Effector memory CD8-positive, alpha-beta T cell (primary cell): ENCODE results near the gene SERINC4.
"Not testable (repeated sequence)": the region's sequence is repeated elsewhere in the genome, so short reads cannot be mapped to it uniquely, and the experiment has no call there.

ENCODE experiments used
- ATAC-seq: fragments of 150-1000 bp; cut with Tn5 transposase; replicated peaks from 2 replicates; pipeline ENCODE4 v1.10.0; 2021; ENCODE audit warnings: mild to moderate bottlenecking, moderate library complexity
- DNase-seq, 3 experiments: peaks; one replicate each; pipeline ENCODE4 v3.0.0; 2021
- H3K27ac Mint-ChIP-seq, 2 donors: one replicate each; pipeline ENCODE4 v1.8.0; 2022; ENCODE audit warnings: mild to moderate bottlenecking in 2 of 2, mixed read lengths in 2 of 2, moderate library complexity in 2 of 2
- H3K27me3 Mint-ChIP-seq, 2 donors: one replicate each; pipeline ENCODE4 v1.8.0; 2022; ENCODE audit warnings: mixed read lengths in 2 of 2
- H3K36me3 Mint-ChIP-seq: one replicate; pipeline ENCODE4 v1.8.0; 2022; ENCODE audit warnings: mild to moderate bottlenecking, moderate library complexity, mixed read lengths; ENCODE audit not compliant: insufficient read depth
- H3K4me1 Mint-ChIP-seq, 2 donors: one replicate each; pipeline ENCODE4 v1.8.0; 2022; ENCODE audit warnings: low read depth in 2 of 2, mixed read lengths in 2 of 2
- H3K4me3 Mint-ChIP-seq, 2 donors: one replicate each; pipeline ENCODE4 v1.8.0; 2022; ENCODE audit warnings: mild to moderate bottlenecking in 2 of 2, mixed read lengths in 2 of 2, moderate library complexity in 2 of 2
- H3K9me3 Mint-ChIP-seq, 2 donors: one replicate each; pipeline ENCODE4 v1.8.0; 2022; ENCODE audit warnings: mixed read lengths in 2 of 2

Gene SERINC4

DNA sequence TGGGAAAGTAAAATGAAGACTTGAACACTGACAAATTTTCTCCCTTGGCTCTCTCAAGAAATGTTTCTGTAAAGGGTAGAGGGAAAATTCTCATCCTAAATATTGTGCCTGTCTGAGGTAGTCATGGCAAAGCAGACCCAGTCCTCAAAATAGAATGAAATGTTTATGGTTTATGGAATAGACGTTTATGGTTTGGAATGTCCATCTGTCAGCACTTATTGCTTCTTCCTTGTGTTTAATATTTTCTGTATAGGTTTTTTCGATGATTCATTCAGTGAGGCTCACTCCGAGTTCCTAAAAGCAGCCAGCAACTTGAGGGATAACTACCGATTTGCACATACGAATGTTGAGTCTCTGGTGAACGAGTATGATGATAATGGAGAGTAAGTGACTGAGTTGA lies 37.2 kb downstream of the SERINC4 start:
- DNase-seq: no peak
- ATAC-seq: no peak
- Mint-ChIP-seq H3K27me3 (no peaks in the 10 kb centered on the region), H3K4me3 (no peak overlapping the region), H3K4me1 (peaks cover 0 to 9% of the 10 kb centered on the region in 2 donors), H3K27ac (peak overlapping the region in 1 of 2 donors; percentile 57), H3K36me3 (peaks cover 100% of the 10 kb centered on the region), H3K9me3 (no peaks in the 10 kb centered on the region)

DNA sequence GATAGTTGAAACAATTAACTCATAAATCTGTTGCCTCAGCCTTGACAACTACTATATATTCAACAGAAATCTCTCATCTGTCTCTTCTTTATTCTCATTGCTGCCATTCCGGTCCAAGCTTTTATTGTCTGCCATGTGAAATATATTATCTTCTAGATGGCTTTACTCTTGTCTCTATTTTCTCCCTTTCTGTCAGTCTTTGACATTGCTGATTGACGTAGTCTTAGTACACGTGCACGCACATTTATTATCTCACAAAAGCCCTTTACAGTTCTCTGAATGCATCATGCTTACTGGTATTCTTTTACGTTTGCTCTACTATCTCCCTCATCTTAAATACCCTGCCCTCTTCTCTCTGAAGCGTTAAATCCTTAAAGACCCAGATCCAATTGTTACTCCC lies 48.1 kb downstream of the SERINC4 start:
- Mint-ChIP-seq H3K4me1 (peaks cover 33 to 54% of the 10 kb centered on the region in 2 donors), H3K27me3 (no peaks in the 10 kb centered on the region), H3K36me3 (peaks cover 68% of the 10 kb centered on the region), H3K9me3 (no peaks in the 10 kb centered on the region), H3K27ac (peak overlapping the region in 1 of 2 donors; percentile 50), H3K4me3 (peak overlapping the region; percentile 0 to 68)
- ATAC-seq: no peak
- no peak for DNase-seq

DNA sequence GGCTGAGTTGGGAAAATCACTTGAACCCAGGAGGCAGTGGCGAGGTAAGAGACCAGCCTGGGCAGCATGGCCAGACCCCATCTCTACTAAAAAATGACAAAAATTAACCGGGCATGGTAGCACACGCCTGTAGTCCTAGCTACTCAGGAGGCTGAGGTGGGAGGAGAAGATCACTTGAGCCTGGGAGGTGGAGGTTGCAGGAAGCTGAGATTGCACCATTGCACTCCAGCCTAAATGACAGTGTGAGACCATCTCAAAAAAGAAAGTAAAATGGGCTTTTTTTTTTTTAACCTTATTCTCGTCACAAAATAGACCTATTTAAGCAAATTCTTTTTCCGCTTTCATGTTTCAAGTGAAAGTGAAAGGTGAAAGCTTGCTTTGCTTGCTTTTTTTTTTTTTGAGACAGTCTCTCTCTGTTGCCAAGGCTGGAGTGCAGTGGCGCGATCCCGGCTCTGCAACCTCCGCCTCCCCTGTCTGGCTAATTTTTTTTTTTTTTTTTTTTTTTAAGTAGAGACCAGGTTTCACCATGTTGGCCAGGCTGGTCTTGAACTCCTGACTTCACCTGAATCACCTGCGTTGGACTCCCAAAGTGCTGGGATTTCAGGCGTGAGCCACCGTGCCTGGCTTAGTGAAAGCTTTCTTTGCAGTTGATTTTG lies 50.2 kb downstream of the SERINC4 start:
- Mint-ChIP-seq H3K27ac (peak overlapping the region; percentile 81 to 97), H3K36me3 (peaks cover 63% of the 10 kb centered on the region), H3K4me1 (peaks cover 38 to 55% of the 10 kb centered on the region in 2 donors), H3K4me3 (peak overlapping the region; percentile 68 to 78), H3K9me3 (no peaks in the 10 kb centered on the region), H3K27me3 (no peaks in the 10 kb centered on the region)
- ATAC-seq (peak; percentile 62), DNase-seq (peak; percentile 28 to 38 (median 36))

DNA sequence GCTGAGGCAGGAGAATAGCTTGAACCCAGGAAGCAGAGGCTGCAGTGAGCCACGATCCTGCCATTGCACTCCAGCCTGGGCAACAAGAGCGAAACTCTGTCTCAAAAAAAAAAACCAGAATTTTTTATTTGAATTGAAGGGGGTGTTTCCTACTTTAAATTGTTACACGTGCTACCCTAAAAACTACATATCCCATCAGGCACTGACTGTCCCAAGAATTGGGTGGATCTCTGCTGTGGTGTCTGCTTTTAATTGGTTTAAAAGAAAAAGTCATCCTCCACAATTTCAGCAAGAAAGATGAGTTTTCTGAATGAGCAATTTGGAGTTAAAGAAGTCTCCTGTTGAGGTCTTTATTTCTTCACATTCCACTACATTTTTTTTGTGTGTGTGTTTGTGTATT lies 51.6 kb downstream of the SERINC4 start:
- no peaks in the 10 kb centered on the region for H3K27me3 Mint-ChIP-seq
- H3K4me1 Mint-ChIP-seq: peaks cover 37 to 46% of the 10 kb centered on the region in 2 donors
- DNase-seq (peak in 1 of 3 experiments; percentile 9), ATAC-seq (peak; percentile 13)
- H3K4me3 Mint-ChIP-seq: peak overlapping the region; percentile 90 to 92
- no peaks in the 10 kb centered on the region for H3K9me3 Mint-ChIP-seq
- H3K27ac Mint-ChIP-seq: peak overlapping the region; percentile 97
- peaks cover 48% of the 10 kb centered on the region for H3K36me3 Mint-ChIP-seq

DNA sequence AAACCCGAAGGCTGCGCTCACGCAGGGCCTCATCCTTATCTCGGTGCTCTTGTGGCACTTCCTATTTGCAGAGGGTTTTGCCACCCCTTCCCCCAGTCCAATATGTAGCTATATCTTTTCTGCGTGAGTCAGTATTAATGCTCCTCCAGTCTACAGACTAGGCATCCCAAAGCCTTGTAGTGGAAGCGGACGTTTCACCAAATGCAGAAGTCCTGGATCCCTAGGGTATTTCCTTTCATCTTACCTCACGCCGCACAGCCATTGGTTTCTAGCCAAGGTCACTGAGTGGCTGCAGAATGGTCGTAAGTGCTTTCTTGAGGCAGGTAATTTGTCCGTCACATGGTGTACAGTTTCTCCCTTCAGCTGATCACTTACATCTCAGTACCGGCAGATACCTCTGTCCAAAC lies 53.1 kb downstream of the SERINC4 start:
- not testable (repeated sequence) for H3K9me3 Mint-ChIP-seq, DNase-seq, H3K27me3 Mint-ChIP-seq
- Mint-ChIP-seq H3K27ac (peak overlapping the region; percentile 97), H3K36me3 (peaks cover 40% of the 10 kb centered on the region), H3K4me3 (peak overlapping the region; percentile 90 to 92), H3K4me1 (peaks cover 33% of the 10 kb centered on the region in 2 donors)
- peak; percentile 29 for ATAC-seq

DNA sequence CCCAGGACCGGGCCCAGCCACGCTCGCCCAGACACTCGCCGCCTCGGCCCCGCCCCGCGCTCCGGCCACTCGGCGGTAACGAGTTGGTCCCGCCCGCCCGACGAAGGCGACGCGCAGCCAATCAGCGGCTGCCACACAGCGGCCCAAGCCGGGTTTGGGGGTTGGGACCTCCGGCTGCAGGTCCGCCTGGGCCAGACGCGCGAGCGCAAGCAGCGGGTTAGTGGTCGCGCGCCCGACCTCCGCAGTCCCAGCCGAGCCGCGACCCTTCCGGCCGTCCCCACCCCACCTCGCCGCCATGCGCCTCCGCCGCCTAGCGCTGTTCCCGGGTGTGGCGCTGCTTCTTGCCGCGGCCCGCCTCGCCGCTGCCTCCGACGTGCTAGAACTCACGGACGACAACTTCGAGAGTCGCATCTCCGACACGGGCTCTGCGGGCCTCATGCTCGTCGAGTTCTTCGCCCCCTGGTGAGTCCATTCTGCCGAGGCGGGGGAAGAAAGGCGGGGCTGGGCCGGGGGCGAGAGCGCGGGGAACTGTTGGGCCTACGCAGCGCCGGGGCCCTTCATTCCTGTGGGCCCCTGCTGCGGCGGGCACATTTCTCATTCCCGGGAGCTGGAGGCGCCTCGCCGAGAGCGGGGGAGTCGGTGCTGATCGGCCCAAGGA lies 53.6 kb downstream of the SERINC4 start, which contains the start of gene PDIA3:
PDIA3 (plus strand) TSS at position 194 of the 658 bp plus-strand sequence; CDS start at position 296, 102 bp downstream.
- ATAC-seq: peak; percentile 70

More for the DNA sequence above, 53.6 kb downstream of the SERINC4 start, which contains the start of gene PDIA3:
- Mint-ChIP-seq H3K27ac (peak within 1 kb of the TSS; percentile 97), H3K4me3 (peak within 1 kb of the TSS; percentile 90 to 92), H3K36me3 (peaks cover 40% of the 10 kb centered on the region), H3K4me1 (peaks cover 28 to 29% of the 10 kb centered on the region in 2 donors)
- H3K27me3 Mint-ChIP-seq, H3K9me3 Mint-ChIP-seq: not testable (repeated sequence)
- DNase-seq: peak; percentile 73 to 79 (median 78)
